GM12875 (cell line): ENCODE data around the gene CNGA3.

Experiments
- H3K4me3 ChIP-seq: one replicate; pipeline ENCODE4 v1.5.1; 2011; ENCODE audit warnings: low read depth, low read length, control low read depth
- TF ChIP-seq, protein P1 (sequence below): IDR thresholded peaks from 2 replicates; pipeline ENCODE4 v1.5.1; 2011; ENCODE audit warnings: low read depth, mild to moderate bottlenecking, control low read depth, inconsistent platforms, low read length, moderate library complexity, borderline replicate concordance; ENCODE audit not compliant: insufficient read depth

The CNGA3 gene

DNA sequence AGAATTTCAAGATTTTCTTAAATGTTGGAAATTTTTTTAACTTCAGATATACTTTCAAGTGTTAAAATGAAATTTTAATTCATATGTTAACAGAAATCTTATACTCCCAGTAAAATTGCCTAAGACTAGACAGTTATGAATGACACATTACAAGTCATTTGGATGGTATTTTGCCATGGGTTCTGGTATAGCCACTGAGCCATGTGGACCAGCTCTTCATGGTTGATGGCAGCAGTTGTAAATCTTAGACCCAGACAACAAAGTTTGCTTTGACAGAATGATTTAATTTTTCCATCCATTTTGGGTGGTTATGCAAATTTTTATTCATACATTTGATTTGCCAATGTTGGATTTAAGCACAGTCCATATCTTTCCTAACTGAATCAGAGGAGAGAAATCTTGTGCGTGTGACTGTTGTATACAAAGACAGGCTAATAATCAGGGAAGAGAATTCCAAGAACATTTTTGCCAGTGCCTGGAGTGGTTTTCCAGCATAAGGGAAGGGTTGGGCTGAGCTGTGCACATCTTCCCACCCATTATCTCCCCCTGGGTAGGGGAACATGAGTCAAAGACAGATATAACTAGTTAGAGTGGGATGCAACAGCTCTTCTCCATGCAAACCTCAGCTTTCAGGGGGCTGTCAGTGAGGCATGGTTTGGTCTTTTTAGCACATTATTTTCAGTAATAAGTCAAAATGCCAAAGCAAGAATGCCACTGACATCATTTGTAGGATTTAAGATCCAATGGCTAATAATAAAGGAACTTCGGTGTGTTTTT is 70.3 kb downstream of the CNGA3 start:
- TF ChIP-seq, protein P1, sequence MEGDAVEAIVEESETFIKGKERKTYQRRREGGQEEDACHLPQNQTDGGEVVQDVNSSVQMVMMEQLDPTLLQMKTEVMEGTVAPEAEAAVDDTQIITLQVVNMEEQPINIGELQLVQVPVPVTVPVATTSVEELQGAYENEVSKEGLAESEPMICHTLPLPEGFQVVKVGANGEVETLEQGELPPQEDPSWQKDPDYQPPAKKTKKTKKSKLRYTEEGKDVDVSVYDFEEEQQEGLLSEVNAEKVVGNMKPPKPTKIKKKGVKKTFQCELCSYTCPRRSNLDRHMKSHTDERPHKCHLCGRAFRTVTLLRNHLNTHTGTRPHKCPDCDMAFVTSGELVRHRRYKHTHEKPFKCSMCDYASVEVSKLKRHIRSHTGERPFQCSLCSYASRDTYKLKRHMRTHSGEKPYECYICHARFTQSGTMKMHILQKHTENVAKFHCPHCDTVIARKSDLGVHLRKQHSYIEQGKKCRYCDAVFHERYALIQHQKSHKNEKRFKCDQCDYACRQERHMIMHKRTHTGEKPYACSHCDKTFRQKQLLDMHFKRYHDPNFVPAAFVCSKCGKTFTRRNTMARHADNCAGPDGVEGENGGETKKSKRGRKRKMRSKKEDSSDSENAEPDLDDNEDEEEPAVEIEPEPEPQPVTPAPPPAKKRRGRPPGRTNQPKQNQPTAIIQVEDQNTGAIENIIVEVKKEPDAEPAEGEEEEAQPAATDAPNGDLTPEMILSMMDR: no peak
- no peak overlapping the region for H3K4me3 ChIP-seq

DNA sequence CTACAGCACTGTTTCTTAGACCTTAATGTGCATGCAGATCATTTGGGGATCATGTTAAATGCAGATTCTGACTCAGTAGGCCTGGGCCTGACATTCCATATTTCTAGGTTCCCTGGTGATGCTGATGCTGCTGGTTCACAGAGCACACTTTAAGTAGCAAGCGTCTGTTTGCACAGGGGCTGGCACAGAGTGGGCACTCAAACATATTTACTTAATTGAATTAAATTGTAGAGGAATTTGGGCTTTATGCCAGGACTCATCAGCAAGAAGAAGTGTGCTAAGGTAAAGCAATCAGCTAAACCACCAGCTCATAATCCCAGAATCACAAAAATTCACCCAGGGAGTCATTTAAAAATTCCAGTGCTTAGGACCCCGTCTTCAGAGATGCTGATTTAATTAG is 73.3 kb downstream of the CNGA3 start:
- no peak overlapping the region for H3K4me3 ChIP-seq
- TF ChIP-seq, protein P1: no peak

DNA sequence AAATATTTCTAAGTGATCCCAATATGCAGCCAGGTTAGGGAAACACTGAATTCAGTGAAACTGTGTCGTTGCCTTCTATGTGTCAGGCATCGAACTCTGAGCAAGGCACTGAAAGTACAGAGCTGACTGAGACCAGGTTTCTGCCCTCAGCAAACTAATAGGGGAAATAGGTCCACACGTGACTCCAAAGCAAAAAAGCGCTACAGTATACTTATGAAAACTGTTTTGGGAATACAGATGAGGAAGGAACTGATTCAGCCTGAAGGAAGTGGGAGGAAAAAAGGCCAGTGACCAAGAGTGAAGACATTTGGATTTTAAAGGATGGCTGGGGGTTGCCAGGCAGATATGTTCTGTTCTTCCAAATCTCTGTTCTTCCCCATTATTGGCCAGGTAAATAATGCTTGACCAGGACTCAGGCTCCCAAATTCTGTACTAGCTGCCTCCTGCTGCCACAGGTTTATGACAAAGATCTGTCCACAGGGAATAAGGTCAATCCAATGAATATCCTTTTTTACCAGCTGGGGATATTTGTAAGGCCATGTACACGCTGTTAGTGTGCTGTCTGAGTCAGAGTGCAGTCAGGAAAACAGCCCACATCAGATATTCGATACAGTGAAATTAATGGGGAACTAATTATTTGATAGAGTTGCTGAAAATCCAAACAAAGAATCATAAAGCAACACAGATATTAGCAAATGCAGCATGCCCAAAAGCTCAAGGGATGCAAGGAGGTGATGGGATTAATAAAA is 73.9 kb downstream of the CNGA3 start:
- no peak overlapping the region for H3K4me3 ChIP-seq
- TF ChIP-seq, protein P1: no peak

DNA sequence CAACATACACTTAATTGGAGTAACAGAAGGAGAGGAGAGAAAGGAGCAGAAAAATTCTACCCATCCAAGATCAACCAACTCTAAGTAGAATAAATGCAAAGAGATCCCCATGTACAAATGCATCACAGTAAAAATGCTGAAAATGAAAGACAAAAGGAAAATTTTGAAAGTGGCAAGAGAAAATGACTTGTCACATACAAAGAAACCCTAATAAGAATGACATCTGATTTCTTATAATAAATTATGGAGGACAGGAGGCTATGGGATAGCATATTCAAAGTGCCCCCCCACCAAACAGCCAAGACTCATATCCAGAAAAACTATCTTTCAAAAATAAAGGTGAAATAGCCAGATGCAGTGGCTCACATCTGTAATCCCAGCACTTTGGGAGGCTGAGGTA is 76.2 kb downstream of the CNGA3 start:
- H3K4me3 ChIP-seq: no peak overlapping the region
- TF ChIP-seq, protein P1: no peak

DNA sequence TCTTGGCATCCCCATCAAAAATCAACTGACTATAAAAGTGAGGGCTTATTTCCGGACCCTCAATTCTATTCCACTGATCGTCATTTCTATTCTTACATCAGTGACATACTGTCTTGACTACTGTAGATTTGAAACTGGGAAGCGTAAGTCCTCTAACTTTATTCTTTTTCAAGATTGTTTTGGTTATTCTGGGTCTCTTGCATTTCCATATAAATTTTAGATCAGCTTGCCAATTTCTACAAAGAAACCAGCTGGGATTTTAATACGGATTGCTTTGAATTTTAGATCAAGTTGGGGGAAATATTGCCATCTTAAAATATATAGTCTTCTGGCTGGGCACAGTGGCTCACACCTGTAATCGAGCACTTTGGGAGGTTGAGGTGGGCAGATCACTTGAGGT is 80.5 kb downstream of the CNGA3 start:
- H3K4me3 ChIP-seq: no peak overlapping the region
- TF ChIP-seq, protein P1: no peak

DNA sequence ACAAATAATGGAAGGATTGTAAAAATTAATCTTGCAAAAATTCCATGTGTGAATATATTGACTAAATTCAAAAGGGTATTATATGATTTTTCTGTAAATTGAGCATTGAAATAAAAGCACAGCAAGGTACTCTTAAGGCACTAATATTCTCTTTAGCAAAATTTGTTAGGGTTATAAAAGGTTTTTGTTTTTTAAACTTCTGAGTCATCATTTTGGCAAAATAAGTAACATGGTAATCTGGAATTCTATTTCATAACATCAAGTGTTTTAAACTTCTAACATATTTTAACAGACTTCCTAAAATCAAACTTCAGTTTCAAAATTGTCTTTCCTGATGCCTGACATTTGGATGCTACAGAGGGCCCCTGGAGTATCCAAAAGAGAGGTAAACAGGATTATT is 85.9 kb downstream of the CNGA3 start:
- no peak overlapping the region for H3K4me3 ChIP-seq
- TF ChIP-seq, protein P1: no peak
